HG03025 (cell line): Measurements from ENCODE around the gene SHISA3.

Experiments used
- ATAC-seq: cut with Tn5 transposase; IDR thresholded peaks from one replicate; pipeline ENCODE4 v1.9.1; 2021; ENCODE audit warnings: mild to moderate bottlenecking, moderate library complexity; ENCODE audit not compliant: unreplicated experiment, low FRiP score

The SHISA3 gene

GRCh38 chr4:42436928-42437565 is 39.8 kb downstream of the SHISA3 start:
- ATAC-seq, result no peak

- ATAC-seq, result no peak
These were observed 42.8 kb downstream of the SHISA3 start for GRCh38 chr4:42440083-42440482.

- ATAC-seq, result no peak
These were observed 45.3 kb downstream of the SHISA3 start for GRCh38 chr4:42442601-42443000.

- no peak for ATAC-seq
These were observed 47.8 kb downstream of the SHISA3 start for GRCh38 chr4:42445038-42445437.

GRCh38 chr4:42446823-42447222 is 49.5 kb downstream of the SHISA3 start:
- ATAC-seq, result no peak
